Lower lobe of right lung (tissue), 2 donors: Measurements from ENCODE around the gene JAKMIP1. TPM values are rescaled to one million over a fixed set of nuclear protein-coding genes. Genes with fewer than 3 reads are reported as not detected.

Source experiments
- ATAC-seq, 2 donors: fragments of 200-7000 bp; cut with Tn5 transposase; one replicate each; pipeline ENCODE4 v1.9.1; 2020 to 2022; ENCODE audit warnings: mild to moderate bottlenecking in 2 of 2, moderate library complexity in 2 of 2
- DNase-seq: peaks from one replicate; pipeline ENCODE4 v3.0.0-alpha.2; 2020
- H3K27ac ChIP-seq: fragments of 200-600 bp; one replicate; pipeline ENCODE4 v1.8.0; 2022
- H3K27me3 ChIP-seq: fragments of 200-600 bp; one replicate; pipeline ENCODE4 v1.8.0; 2022; ENCODE audit warnings: low read depth
- H3K36me3 ChIP-seq: fragments of 200-600 bp; one replicate; pipeline ENCODE4 v1.8.0; 2022; ENCODE audit warnings: mild to moderate bottlenecking
- H3K4me1 ChIP-seq: fragments of 200-600 bp; one replicate; pipeline ENCODE4 v1.8.0; 2022
- H3K4me3 ChIP-seq: fragments of 200-600 bp; one replicate; pipeline ENCODE4 v1.8.0; 2022; ENCODE audit warnings: mild to moderate bottlenecking
- H3K9me3 ChIP-seq: fragments of 200-600 bp; one replicate; pipeline ENCODE4 v1.8.0; 2022
- intact Hi-C: fragments of 100-400 bp; cut with DNase I; formaldehyde crosslinking; loops from one replicate; pipeline ENCODE4 v1.11.0; 2022
- total RNA-seq: library from RNA; stranded (reverse); fragmentation: NEBNext Ultra II Directional; extraction: Animal tissue kit (Norgen Biotek cat#: 25700); gene quantifications from one replicate; pipeline ENCODE4 v1.2.1, GENCODE V29; 2021
- TF ChIP-seq, protein P1 (sequence below): fragments of 200-600 bp; IDR thresholded peaks from one replicate; pipeline ENCODE4 v1.8.0; 2022; ENCODE audit warnings: antibody characterized with exemption, mild to moderate bottlenecking
- donor health status: DM: no; HTN: yes; CAD: no; lungs with severe emphysema.

The JAKMIP1 gene
- total RNA-seq, 1 donor from 2014 or later = 0.65 TPM

DNA sequence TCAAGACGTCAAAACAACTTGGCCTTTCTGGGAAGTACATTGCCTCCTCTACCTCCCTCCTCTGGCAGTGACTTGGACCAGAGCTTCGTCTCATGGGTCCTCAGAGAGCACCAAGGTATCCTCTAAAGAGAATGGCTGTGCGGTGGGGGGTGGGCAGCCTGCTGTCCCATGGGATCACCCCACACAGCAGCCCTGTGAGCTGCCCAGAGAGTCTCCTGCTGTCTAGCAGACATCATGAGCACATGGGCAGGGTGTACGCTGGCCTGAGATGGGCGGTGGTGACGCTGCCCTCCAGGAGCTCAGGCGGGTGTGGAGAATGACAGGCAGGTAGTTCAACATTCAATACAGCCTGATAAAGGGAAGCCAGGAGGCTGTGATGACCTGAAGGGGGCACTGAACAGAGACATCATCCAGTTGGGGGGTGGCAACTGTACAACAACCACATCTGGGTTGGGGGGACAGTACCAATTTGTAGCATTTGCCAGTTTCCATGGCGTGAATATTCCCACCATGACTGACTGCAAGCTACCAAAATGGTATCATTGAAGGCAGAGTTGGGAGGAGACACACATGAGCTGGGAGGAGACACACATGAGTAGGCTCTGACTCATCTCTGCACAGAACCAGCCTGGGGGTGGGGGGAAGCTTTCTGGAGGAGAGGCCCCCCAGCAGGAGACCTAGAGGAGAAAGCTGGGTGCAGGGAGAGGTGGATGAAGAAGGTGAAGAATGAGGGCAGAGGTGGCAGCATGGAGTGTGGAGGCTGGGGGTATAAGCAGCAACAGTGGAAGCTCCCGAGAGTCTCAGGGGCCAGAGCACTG lies 218.0 kb downstream of the JAKMIP1 start:
- no peak for ATAC-seq

DNA sequence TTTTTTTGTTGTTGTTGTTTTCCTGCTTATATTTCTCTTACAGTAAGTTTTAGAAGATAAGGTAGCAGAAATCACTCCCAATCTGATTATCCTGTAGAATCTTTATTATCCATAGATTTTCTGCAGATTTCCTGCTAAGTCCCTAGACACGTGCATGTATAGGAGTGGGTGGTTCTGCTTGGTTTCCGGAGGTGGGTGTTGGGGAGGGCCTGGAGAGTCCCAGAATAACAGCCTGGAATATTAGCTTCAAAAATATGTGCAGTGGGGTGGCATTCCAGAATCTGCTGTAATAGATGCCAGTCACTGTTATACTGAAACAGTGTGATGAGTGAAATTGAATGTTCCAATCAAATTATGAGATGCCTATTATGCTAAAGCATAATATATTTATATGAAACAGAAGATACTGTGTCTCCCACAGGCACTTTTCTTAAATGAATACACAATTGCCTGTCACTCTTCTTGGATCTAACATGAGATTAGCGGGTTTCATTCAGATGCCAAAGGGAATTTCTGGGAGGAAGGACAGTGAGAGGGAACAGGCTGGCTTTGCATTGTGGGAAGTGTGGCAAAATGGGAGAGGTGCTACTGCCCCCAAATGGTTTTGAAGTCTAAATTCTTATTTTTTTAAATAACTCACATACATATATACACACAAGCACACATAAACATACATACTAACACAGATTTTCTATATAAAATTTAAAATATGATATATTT lies 219.8 kb downstream of the JAKMIP1 start:
- intact Hi-C loops = no loop called here
- no peak for DNase-seq
- Histone ChIP-seq H3K9me3 (peaks cover 10% of the 10 kb centered on the region), H3K36me3 (no peaks in the 10 kb centered on the region), H3K4me3 (no peak overlapping the region), H3K27me3 (peaks cover 9% of the 10 kb centered on the region), H3K27ac (no peak overlapping the region), H3K4me1 (no peaks in the 10 kb centered on the region)
- TF ChIP-seq, protein P1, sequence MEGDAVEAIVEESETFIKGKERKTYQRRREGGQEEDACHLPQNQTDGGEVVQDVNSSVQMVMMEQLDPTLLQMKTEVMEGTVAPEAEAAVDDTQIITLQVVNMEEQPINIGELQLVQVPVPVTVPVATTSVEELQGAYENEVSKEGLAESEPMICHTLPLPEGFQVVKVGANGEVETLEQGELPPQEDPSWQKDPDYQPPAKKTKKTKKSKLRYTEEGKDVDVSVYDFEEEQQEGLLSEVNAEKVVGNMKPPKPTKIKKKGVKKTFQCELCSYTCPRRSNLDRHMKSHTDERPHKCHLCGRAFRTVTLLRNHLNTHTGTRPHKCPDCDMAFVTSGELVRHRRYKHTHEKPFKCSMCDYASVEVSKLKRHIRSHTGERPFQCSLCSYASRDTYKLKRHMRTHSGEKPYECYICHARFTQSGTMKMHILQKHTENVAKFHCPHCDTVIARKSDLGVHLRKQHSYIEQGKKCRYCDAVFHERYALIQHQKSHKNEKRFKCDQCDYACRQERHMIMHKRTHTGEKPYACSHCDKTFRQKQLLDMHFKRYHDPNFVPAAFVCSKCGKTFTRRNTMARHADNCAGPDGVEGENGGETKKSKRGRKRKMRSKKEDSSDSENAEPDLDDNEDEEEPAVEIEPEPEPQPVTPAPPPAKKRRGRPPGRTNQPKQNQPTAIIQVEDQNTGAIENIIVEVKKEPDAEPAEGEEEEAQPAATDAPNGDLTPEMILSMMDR = no peak
- no peak for ATAC-seq

More for the DNA sequence above, 218.0 kb downstream of the JAKMIP1 start:
- peaks cover 9% of the 10 kb centered on the region for H3K27me3 ChIP-seq
- no peak overlapping the region for H3K4me3 ChIP-seq
- no peaks in the 10 kb centered on the region for H3K36me3 ChIP-seq
- intact Hi-C loops = no loop called here
- DNase-seq = no peak
- TF ChIP-seq, protein P1 = no peak
- no peaks in the 10 kb centered on the region for H3K4me1 ChIP-seq
- H3K27ac ChIP-seq = no peak overlapping the region
- peaks cover 10% of the 10 kb centered on the region for H3K9me3 ChIP-seq

DNA sequence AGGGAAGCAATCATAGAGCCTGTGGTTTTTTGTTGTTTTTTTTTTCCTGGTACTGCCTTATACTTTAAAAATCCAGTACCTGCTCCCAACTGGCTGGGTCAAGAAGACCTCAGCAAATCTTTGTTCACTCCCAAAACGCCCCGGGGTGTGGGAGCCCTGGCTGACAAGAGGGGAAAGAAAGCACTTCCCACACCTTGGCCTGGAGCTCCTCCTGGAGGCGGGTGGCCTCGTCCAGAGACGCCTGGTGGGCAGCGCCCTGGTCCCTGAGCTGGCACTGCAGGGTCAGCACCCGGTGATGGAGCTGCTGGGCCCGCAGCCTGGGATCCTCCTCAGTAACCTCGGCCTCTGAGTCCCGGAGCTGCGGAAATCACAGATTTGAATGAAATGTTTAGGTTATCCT lies 220.4 kb downstream of the JAKMIP1 start:
- no peak overlapping the region for H3K27ac ChIP-seq
- H3K36me3 ChIP-seq = no peaks in the 10 kb centered on the region
- TF ChIP-seq, protein P1 = peak; percentile 60
- DNase-seq (no peak), ATAC-seq (peak in 1 of 2 donors; percentile 25)
- H3K9me3 ChIP-seq = peaks cover 9% of the 10 kb centered on the region
- H3K4me3 ChIP-seq = no peak overlapping the region
- H3K4me1 ChIP-seq = no peaks in the 10 kb centered on the region
- peaks cover 9% of the 10 kb centered on the region for H3K27me3 ChIP-seq
- intact Hi-C loops = no loop called here

DNA sequence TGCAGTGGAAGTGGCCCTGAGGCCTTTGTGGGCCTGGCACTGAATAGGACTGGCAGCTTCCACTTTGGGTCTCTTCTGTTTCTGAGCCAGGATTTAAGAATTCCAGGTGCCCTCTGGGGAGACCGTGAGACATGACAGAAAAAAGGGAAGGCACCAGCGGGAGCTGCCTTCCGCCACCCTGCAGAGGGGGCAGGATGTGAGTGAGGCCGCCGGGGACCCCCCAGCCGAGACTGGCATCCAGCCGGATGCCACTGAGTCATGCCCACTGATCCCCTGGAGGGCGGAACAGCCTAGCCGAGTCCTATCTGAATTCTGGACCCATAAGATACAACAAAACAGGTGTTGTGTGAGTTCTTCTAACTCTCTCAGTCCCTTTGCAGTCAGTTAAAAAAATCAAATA lies 223.4 kb downstream of the JAKMIP1 start:
- DNase-seq = no peak

DNA sequence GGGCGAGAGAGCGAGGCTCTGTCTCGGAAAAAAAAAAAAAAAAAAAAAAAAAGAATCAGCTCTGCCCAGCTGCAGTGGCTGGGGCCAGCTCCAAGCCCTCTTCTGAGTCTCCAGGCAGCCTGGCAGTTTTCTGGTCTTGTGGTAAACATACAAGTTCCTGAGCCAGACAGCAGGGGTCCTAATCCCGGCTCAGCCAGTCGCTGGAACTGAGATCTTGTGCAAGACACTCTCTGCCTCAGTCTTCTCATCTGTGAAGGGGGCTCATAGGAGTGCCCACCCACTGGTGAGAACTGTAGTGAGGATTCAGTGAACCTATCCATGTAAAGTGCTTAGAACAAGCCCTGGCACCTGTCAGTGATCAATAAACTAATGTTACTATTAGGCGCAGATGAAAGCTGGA lies 223.9 kb downstream of the JAKMIP1 start:
- H3K4me3 ChIP-seq = no peak overlapping the region
- no peak overlapping the region for H3K27ac ChIP-seq
- TF ChIP-seq, protein P1 = no peak
- intact Hi-C loops = no loop called here
- H3K36me3 ChIP-seq = no peaks in the 10 kb centered on the region
- peaks cover 22% of the 10 kb centered on the region for H3K27me3 ChIP-seq
- no peaks in the 10 kb centered on the region for H3K4me1 ChIP-seq
- ATAC-seq (no peak), DNase-seq (no peak)
- H3K9me3 ChIP-seq = no peaks in the 10 kb centered on the region

More for the DNA sequence above, 223.4 kb downstream of the JAKMIP1 start:
- intact Hi-C loops = no loop called here
- no peak overlapping the region for H3K27ac ChIP-seq
- H3K4me3 ChIP-seq = no peak overlapping the region
- H3K36me3 ChIP-seq = no peaks in the 10 kb centered on the region
- H3K4me1 ChIP-seq = no peaks in the 10 kb centered on the region
- H3K27me3 ChIP-seq = peaks cover 22% of the 10 kb centered on the region
- no peaks in the 10 kb centered on the region for H3K9me3 ChIP-seq
- ATAC-seq = no peak
- TF ChIP-seq, protein P1 = no peak

Other genes starting within 250 kb of the JAKMIP1 start
- 0.09 TPM for gene C4orf50, start 182.1 kb downstream of the JAKMIP1 start, total RNA-seq
- 70.3 TPM for gene WFS1, start 69.3 kb upstream of the JAKMIP1 start, total RNA-seq